Activated CD8-positive, alpha-beta memory T cell treated with anti-CD3 and anti-CD28 coated beads, Interleukin-2, amount 50 U/mL, for 1 hour (primary cell): ENCODE results near the gene TRAK1.

Source experiments
- DNase-seq: peaks from one replicate; pipeline ENCODE4 v3.0.0-alpha.2; 2020; ENCODE audit errors: extremely low read depth

The TRAK1 gene

DNA sequence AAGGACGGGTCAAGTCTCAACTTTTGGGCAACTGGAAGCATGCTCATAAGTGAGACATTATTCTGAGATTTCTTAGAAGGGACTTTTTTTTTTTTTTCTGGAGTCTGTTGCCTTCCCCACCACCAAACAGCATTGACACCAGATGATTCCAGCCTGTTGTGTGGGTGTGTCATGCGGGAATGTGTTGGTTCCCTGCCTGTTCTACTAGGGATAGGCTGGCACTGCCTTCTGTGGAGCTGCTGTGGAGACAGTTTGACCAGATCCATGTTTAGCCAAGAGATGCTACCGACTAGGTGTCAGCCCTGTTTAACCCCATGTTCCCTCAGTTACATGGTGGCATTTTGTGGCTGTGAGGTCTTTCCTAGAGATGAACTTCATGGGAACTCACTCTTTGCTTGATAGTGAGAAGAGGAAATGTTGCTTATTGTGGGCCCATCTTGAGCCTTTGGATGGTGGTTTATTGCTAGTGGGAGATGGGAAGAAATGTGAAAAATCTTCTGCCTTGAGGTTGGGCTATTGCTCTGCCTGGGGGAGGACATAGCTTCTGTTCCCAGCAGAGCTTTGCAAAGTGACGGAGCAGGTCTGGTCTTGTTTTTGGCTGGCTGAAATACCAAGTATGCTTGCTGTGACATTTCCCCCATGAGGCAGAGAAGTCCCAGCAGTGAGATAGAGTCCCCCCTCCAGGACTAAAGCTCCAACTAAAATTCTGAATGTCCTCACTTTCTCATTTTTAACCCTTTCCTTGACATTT, 31.3 kb downstream of the TRAK1 start:
- no peak for DNase-seq

DNA sequence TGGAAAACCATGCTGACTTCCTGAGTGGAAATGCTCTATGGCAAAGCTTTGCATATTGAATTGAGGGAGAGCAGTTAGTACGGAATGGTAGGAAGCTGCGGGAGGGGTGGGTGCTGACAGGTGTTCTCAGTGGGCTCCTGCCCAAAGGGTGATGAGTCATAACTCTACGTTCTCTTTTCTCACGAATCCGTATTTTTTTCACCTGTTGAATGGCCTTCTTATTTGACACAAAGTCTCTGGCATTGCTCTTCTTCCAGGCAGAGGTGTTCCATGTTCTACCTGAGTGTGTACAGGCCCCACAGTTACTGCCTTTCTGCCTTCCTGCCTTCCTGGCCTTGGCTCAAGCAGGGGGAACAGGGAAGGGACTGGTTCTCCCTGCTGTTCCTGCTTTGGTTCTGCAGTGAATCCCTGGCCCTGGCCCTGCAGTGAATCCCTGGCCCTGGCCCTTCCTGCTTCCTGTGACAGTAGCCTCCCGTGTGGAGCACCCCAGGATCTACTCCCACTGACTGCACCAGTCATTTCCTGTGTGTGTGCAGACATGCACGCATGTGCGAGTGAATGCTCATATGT, 31.9 kb downstream of the TRAK1 start:
- DNase-seq = no peak

DNA sequence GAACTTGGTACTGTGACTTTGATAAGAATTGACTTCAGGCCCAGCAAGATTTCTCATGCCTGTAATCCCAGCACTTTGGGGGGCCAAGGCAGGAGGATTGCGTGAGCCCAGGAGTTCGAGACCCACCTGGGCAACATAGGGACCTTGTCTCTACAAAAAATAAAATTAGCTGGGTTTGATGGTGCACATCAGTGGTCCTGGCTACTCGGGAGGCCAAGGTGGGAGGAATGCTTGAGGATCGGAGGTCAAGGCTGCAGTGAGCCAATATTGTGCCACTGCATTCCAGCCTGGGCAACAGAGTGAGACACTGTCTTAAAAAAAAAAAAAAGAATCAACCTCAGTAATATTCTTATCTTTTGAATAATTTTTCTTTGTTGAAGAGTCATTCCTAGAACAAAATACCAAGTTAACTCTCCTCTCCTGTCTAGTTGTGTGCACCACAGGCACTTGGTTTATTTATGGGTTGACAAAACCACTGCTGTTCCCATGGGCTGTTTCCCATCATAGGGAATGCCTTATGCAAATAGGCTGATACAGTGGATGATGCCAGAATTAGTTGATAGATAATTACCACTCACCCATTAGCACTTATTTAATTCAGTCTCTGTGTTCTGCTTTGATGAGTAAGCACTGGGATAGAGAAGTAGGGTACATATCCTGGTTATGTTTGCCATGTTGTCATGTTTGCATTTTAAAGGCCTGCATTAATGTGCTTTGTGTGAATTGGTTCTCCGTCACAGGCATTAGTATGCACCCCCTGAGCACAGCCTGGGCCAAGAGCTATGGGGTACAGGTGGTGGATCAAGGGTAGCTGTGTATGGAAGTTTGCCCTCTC, 32.9 kb downstream of the TRAK1 start:
- DNase-seq = no peak

DNA sequence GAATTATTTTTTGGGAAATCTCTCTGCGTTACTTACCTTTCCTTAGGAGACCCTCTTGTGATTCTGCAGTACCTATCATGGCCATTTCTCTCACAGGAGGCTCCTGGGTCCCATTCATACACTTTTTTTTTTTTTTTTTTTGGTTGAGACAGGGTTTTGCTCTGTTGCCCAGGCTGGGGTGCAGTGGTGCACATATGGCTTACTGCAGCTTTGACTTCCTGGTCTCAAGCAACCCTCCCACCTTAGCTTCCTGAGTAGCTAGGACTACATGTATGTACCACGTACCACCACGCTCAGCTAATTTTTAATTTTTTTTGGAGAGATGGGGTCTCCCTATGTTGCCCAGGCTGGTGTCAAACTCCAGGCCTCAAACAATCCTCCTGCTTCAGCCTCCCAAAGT, 36.1 kb downstream of the TRAK1 start:
- no peak for DNase-seq

DNA sequence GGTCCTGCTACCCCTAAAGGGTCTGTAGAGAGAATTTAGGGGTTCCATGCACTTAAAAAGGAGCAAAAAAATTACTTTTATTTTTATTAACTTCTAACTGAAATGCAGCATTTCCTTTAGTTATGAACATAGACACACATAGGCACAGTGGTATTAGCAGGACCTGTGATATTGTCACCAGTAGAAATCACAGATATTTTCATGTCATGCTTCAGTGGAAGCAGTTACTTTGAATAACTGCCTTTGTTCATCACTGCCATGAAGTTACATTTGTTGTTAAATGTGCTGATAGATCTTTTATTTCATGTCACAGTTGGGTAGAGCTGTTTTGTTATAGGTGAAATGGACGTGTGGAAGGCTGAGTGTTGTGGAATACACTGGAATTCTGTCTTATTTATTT, 37.4 kb downstream of the TRAK1 start:
- no peak for DNase-seq

DNA sequence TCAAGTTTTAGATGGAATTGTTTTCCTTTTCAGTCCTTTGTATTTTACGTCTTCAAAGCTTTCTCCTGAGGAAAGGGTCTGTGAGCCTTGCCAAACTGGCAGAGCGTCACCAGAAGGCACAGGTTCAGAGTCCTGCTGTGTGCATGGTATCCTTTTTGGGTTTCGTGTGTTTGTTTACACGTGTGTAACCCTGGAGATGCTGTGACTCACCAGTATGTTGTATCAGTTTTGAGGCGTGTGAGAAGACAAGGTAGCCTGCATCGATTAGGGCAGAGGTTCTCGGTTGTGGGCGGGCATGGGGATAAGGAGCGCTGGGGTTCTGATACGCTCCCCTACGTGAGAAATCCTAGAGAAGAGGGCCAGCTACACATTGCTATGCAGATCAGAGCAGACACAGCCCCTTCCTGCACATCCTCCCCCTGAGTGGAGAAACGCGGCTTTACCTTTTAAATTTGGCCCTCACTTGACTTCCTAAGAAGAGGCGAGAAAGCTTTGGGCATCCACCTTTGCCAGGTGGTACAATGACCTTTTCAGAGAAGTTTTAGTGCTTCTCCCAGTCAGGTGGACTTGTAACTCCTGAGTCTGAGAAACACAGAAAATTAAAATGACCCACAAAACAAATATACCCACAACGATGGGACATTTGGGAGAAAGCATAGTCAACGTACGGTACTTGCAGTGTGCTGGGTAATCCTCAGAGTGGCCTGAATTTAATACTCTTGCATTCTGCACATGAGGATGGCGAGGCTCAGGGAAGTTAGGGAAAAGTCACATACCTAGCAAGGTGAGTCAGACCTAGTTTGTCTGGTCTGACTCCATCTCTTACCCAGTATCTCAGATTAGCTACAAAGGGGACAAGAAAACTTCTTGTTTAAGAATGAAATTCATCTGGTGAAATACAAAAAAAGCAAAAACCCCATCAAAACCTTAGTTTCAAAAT, 38.1 kb downstream of the TRAK1 start:
- DNase-seq = no peak

DNA sequence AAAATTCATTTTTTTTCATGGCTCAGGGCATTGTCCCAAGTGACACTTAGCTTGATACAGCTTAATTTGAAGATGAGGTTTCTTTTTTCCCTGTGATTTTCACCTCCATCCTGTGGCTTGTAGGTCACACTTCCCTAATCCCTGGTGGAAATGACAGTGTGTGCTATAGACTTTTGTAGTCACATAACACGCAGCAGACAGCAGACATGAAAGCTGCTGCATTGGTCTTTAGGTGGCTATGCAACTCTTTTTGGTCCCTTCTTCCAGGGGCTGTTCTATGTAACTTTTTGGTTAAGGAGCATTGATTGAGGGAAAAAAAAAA, 38.8 kb downstream of the TRAK1 start:
- DNase-seq = no peak

DNA sequence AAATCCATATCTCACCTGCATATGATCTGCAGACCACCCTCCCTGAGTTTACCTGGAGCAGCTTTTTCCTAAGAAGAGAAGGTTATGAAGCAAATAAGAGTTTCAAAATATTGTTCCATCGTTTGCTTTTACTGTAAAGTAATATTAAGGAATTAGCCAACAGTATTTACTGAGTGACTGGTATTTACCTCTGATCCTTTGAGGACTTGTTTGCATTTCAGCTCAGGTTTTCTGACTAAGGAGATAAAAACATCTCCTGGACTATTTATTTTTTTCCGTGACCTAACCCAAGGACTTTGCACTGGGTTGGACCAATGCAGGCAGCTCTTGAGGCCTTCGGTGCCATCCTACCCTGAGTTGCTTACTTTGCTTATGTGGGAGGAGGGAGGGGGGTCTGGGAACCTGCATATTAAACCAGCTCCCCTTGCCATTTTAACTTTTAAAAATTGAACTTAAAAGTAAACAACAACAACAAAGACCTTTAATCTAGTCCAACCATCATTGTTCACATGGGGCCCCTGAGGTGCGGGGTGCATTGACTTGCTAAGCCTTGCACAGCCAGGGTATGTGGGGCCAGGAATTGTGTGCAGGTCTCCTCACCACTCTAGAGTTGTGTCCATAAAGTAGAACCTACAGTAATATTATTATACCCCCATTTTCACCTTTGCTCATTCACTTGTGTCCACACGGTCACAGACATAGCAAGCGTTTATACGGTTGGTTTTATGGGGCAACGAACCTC, 39.3 kb downstream of the TRAK1 start:
- no peak for DNase-seq

DNA sequence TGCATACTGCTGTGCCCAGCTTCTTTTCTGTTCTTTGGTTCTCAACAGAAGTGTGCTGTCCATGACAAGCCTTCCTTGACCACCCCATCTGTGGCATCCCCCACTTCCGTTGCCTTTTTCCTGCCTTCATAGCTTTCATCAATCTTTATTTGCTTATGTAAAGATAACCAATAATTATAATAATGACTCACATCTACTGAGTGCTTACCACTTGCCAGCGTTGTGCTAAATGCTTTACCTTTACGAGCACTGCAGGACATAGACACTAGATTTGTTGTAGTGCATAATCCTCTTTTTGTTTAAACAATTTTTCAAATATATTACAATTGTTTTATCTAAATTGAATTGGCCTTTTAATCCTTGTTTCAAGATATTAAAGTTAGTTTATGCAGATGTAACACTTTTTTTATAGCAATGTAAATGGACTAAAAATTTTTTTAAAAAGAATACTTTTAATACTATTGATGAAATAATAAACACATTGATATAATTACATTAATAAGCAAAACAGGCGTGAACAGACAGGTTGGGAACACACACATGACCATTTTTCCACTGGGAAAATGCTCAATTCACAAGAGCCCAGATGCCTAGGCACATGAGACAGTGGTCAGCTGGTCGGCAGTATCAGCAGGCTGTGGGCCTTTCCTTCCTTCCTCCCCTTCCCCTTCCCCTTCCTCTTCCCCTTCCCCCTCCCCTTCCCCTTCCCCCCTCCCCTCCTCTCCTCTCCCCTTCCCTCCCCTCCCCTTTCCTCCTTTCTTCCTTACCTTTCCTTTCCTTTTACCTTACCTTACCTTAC, 42.5 kb downstream of the TRAK1 start:
- DNase-seq = no peak

DNA sequence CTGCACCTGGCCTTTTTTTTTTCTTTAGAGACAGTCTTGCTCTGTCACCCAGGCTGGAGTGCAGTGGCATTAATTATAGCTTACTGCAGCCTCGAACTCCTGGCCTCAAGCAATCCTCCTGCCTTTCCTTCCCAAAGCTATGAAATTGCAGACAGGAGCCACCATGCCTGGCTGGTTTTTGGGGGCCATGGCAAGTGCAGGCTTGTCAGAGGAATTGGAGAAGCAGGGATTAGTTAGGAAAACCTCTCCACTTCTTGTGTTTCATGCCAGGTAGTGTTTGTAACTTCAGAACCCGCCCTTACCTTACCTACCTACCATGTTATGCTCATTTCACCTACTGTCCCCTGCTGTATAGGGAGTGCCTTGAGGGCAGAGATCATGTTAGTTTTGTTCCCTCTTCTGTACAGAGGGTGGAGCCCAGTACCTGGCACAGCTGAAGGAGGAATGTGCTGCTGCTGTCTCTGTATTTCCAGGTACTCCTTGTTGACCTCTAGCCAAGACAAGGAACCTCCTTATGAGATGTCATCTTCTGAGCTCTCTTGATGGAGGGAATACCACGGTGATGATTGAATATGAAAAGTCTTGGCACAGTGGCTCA, 43.8 kb downstream of the TRAK1 start:
- DNase-seq = no peak

DNA sequence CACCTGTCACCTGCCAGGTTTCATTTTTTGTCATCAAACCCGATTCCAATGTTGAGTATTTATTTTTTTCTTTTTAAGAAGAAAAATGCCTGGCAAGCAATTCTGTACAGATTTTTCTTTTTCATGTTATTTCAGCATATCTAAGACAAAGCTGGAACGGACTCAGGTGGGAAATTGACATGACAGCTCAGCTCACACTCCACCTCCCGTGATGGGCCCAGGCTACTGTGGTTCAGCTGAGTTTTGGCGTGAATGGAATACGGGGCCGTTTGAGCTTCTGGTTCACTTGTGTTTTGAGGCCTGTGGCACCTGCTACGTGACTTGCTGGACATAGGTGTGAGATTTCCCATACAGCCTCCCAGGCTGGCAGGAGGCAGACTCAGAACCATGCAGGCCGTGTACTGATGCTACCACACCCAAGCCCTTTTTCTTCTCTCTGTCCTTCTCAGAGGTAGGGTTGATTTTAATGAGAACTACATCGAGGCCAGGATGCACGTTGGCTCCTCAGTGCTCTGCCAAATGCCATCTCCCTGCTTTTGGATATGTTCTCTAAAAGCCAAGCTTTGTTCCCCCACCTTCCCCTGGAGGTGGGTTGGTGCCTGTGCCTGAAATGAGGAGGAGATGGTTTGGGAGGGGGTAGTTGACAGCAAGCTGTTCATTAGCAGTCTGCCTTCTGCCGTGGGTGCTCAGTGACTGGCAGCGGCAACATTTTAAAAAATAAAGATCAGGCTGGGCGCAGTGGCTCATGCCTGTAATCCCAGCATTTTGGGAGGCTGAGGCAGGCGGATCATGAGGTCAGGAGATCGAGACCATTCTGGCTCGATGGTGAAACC, 48.7 kb downstream of the TRAK1 start:
- no peak for DNase-seq

DNA sequence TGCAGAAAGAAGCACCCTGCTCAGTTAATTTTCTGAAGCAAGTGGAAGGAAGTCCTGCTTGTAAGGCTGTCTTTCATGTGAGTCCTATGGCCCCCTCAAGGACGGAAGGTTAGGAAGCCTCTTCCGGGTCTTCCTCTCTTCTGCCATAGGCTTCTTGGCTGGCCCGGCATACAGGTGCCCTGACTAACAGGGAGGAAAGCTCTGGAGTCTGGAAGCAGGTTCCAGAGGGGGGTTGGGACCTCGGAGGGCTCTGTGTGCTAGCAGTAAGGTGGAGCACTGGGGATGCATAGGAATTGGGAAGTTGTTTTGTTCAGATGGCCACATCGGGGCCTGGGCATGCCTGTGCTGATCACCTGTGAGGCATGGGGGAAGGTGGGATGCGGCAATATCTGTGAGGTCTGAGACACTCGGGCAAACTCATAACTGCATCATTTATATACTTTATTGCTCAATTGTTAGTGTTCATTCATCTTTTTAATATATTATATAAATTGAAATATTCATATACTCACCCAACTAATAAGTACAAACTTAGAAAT, 49.6 kb downstream of the TRAK1 start:
- DNase-seq = no peak

DNA sequence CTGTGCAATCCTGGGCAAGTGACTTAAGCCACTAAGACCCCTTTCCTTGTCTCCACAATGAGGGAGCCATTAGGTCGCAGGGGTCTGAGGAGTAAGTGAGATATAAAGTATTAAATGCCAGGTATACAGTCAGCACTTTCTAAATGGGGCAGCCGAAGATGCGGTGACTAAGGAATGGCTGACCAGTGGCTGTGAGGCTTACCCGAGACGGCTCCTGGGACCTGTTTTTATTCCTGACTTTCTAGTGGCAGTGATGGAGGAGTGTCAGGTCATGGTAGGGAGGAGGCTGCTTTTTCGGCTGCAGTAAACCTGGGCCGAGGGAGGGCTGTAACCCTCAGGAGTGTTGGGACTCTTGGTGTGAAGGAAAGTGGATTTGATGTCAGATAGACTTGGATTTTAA, 52.3 kb downstream of the TRAK1 start:
- DNase-seq = no peak

DNA sequence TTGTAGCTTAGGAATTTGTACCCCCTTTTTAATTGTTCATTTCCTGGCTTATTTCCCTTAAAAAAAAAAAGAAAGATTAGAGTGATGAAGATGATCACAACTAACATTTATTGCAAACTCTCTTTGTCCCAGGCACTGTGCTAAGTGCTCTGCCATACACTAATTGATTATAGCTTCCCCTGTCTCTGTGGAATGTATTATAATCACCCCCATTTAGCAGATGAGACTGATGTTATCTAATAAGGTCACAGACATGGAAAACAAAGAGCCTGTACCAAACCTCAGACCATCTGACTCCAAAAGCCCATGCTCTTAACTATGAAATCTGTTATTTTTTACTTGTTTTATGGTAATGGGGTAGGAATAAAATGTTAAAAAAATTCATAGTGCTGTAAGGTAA, 53.1 kb downstream of the TRAK1 start:
- no peak for DNase-seq

DNA sequence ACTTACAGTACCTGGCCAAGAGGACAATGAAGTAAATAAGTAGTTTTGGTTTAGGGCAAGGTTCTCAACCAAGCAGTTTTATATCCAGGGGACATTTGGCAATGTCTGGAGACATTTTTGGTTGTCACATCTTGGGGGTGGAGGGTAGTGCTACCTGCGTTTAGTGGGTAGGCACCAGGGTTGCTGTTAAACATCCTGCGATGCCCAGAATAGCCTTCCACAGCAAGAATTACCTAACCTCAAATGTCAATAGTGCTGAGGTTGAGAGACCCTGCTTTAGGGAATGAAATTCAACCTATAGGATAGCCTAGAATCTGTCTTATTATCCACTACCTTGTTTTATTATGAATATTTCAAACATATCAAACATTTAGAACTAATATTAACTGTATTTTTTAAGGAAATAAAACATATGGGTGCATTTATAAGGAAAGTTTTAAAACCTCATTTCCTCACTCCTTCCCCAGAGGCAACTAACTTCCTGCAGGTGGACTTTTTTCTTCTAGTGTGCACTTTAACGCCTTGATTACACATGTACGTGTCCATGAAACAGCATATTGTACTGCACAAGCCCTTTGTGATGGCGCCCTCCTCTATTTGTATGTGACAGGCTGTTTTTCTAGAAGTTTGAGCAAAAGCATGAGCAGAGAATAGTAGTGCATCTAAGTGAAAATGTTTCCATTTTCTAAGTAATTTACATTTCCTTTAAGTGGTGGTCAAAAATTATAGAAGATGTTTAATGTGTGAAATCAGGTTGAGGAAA, 57.1 kb downstream of the TRAK1 start:
- no peak for DNase-seq

DNA sequence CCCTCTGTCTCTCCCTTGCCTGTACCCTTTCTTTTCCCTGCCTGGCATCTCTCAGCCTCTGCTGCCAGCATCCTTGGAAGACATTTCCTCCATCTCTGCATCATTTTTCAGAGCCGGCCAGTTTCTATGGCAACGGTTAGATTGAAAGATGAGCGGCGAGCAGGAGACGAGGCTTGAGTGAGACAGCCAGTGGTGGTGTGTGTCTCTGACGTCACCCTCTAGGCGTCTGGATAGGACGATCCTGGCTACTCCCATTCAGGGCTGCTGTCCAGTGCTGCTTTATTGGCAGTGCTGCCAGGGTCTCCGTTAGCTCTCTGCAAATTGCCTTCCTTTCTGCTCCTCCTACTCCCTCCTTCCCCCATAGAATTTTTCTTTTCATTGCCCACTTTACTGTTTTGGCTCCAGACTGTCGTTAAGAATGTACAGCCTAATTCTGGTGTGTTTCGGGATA, 57.9 kb downstream of the TRAK1 start:
- no peak for DNase-seq

DNA sequence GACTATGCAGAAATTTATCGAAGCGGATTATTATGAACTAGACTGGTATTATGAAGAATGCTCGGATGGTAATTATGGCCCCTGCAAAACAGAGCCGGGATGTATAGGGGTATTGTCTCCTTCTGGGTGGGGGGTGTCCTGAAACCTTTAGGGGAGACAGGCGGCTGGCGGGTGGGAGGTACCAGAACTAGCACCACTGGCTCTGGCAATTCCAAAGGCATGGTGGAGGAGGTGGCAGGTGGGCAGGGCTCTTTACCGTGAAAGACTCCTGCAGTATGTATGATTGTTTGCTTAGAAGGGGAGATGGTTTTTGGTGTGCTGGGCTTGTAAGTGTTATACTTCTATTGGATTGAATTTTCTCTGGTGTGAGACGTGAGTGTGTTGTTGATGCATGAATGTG, 58.4 kb downstream of the TRAK1 start:
- DNase-seq = no peak

DNA sequence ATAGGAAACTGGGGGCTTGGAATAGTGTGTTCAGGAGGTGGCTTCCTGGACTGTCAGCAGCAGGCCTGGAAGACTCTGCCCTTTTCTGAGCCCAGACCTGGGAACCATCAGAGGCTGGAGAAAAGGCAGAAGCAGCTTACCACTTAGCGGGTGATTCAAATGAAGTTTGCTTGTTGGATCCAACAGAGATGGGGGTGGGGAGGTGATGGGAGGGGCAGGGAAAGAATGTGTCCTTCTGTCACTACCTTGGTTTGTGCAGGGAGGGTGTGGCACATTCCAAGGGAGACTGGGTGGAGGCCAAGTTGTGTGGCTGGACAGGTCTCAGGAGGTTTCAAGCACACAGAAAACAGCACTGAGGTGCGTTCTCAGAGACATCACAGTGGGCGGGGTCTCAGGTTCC, 58.8 kb downstream of the TRAK1 start:
- DNase-seq = no peak
